ENCODE data around the gene CPLANE2.
"Not testable (repeated sequence)": the region's sequence is repeated elsewhere in the genome, so short reads cannot be mapped to it uniquely, and the experiment has no call there.

The CPLANE2 gene

GRCh38 chr1:16236511-16237342, at the start of gene CPLANE2:
Gene CPLANE2 (minus strand): TSS chr1:16237183. CDS start chr1:16236742, 441 bp downstream.
- DNase-seq = peak; percentile 90

GRCh38 chr1:16286122-16286521, 49.1 kb upstream of the CPLANE2 start:
- no peak for DNase-seq

GRCh38 chr1:16281765-16282164, 44.8 kb upstream of the CPLANE2 start:
- no peak for DNase-seq

GRCh38 chr1:16279186-16279585, 42.2 kb upstream of the CPLANE2 start:
- no peak for DNase-seq

GRCh38 chr1:16276302-16277030, 39.5 kb upstream of the CPLANE2 start:
- no peak for DNase-seq

GRCh38 chr1:16275591-16275990, 38.6 kb upstream of the CPLANE2 start:
- DNase-seq = no peak

GRCh38 chr1:16267690-16268180, 30.8 kb upstream of the CPLANE2 start:
- no peak for DNase-seq

- no peak for DNase-seq
Measured at GRCh38 chr1:16266411-16267118, 29.6 kb upstream of the CPLANE2 start.

- DNase-seq = no peak
Measured at GRCh38 chr1:16262067-16262466, 25.1 kb upstream of the CPLANE2 start.

GRCh38 chr1:16260814-16261213, 23.8 kb upstream of the CPLANE2 start:
- no peak for DNase-seq

- no peak for DNase-seq
Measured at GRCh38 chr1:16258591-16259135, 21.7 kb upstream of the CPLANE2 start.

GRCh38 chr1:16257968-16258367, 21.0 kb upstream of the CPLANE2 start:
- DNase-seq = no peak

- DNase-seq = not testable (repeated sequence)
Measured at GRCh38 chr1:16257556-16257955, 20.6 kb upstream of the CPLANE2 start.

GRCh38 chr1:16256478-16256877, 19.5 kb upstream of the CPLANE2 start:
- no peak for DNase-seq

GRCh38 chr1:16254263-16254928, 17.4 kb upstream of the CPLANE2 start:
- no peak for DNase-seq

GRCh38 chr1:16253332-16253922, 16.4 kb upstream of the CPLANE2 start:
- DNase-seq = no peak

GRCh38 chr1:16252912-16253311, 15.9 kb upstream of the CPLANE2 start:
- no peak for DNase-seq

GRCh38 chr1:16251381-16251780, 14.4 kb upstream of the CPLANE2 start:
- no peak for DNase-seq

- no peak for DNase-seq
Measured at GRCh38 chr1:16250524-16251251, 13.7 kb upstream of the CPLANE2 start.

GRCh38 chr1:16249596-16250241, 12.7 kb upstream of the CPLANE2 start:
- DNase-seq = peak; percentile 50
